GM15510 (cell line): ENCODE measurements around the gene PCDHA1.

ENCODE experiments used
- POLR2A ChIP-seq: IDR thresholded peaks from 3 replicates; pipeline ENCODE4 v1.6.1; 2011; ENCODE audit warnings: borderline replicate concordance; ENCODE audit not compliant: insufficient read length; ENCODE audit errors: extremely low read depth

The PCDHA1 gene

DNA sequence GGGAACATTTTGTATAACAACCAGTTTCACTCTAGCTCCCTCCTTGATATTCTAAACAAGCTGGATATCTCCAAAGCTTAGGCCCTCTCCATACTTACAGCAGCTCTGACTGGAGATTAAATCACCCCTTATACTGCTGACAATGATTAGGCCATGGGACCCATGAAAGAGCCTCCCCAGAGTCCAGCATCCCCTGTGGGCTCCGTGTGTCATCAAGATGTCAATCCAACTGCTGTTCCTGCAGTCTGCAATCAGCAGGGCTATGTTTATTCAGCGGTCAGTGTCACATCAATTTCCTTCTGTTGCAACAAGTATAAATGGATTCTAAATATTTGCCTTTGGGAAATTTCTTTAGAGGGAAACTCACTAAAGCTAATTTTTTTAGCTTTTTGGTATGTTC lies 206.9 kb downstream of the PCDHA1 start:
- TF ChIP-seq POLR2A, result no peak

DNA sequence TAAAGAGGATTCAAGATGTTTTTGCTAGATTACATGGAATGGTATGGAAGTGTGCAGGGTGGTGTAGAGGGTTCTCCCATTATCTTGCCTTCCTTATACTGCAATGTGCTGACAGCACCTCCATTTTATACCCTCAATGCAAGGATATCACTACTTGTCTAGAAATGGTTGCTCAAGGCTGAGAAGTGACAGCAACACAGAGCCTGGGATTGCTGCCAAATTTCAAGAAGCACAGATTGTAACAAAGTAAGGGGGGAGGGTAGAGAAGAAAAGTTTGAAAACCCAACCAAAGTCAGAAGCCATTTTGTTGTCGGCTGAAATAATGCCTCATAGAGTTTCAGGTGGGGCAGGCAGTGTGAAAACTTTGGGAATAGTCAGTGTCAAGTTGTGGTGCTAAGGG lies 210.1 kb downstream of the PCDHA1 start:
- no peak for TF ChIP-seq POLR2A

DNA sequence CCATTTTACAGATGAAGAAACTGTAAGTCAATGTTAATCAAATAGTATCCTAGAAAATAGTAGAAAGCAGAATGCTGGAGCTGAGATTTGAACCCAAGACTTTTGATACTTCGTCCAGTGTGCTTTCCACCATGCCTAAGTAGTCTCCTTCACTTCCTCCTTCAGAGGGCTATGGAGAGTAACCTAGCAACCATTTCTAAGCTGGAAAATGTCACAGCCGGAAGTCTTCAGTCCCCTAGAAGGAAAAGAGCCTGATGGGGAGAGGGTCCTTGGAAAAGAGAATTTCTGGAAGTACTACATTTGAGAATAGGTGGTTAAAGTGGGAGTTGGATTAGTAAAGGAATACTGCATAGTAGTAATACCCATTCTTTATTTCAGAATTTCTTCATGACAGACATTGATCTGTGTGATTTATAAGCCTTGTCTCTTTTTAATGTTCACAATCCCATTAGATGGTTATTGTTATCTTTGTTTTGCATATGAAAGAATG lies 213.0 kb downstream of the PCDHA1 start:
- no peak for TF ChIP-seq POLR2A

DNA sequence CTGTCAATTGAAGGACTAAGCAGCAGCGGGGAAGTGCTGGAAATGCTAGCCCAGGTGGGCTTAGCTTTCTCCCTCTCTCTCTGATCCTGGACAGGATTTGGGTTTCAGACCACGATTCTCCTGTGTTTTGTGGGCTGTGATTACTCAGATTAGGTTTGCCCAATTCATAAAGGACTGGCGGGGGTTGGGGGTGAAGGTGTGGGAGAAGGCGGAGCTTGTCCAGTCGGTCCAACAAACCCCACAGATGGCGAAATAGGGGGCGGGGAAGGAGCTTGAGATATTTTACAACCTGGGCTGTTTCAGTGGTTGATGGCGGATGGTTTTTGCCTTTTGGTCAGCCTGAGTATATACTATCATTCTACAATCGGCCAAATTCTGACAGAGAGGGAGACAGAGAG lies 215.5 kb downstream of the PCDHA1 start:
- TF ChIP-seq POLR2A, result no peak

DNA sequence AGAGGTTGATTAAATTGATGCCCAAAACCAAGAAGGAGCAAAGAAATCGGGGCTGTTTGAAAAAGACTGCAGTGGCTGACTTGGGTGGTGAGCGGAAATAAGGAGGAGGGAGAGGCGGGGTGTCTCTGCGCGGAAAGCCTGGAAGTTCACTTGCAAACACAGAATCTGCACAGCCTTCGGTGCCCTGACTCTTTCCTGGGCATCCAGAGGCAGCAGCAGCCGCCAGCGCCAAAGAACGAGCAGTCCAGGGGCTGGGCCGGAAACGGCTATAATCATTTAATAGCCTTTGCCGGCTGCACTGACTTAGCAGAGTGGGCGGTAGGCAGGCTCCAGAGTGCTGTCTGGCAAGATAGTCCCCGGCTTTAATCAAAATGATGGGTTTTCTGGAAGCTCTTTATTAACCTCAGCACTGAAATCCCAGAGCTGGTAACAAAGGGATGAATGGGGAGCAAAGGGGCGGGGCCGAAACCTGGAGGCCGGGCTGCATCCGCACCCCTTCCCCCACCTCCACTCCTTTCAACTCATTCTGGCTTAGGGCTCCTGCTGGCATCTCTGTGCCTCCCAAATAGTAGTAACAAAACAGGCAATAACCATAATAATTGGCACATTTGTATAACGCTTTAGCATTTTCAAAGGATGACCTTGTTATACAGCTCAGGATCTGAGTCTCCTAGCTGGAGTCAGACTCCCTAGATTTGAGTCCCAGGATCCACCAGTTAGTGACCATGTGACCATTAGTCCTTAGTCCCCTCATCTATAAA lies 216.1 kb downstream of the PCDHA1 start:
- TF ChIP-seq POLR2A, result no peak

DNA sequence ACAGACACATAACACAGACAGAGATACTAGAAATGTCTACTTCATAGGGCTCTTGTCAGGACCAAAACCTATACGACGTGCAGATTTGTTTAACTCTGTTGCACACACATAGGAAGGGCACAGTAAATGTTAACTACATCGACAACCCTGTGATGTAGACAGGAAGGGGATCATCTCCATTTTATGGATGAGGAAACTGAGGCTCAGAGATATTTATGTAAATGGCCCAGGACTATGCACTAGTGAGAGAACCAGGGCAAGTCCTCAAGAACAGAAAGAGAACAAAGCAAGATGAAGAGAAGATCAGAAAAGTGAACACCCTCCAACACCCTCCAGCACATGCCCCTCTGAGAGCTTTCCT lies 216.6 kb downstream of the PCDHA1 start:
- TF ChIP-seq POLR2A, result no peak

DNA sequence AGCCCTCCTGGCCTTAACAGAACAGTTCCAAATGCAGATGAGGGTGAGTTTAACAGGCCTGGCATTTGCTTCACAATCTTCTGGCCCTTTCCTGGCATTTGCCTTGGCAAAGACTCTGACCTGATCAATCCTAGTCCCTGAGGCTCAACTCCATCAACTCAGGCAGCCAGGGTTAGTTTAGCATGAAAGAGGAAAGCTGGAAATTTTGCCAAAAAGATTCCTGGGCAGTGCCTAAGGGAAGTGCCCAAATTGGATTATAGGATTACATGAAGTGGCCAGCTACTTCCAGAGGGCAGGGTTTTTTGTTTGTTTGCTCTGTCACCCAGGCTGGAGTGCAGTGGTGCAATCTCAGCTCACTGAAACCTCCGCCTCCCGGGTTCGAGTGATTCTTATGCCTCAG lies 217.1 kb downstream of the PCDHA1 start:
- no peak for TF ChIP-seq POLR2A

DNA sequence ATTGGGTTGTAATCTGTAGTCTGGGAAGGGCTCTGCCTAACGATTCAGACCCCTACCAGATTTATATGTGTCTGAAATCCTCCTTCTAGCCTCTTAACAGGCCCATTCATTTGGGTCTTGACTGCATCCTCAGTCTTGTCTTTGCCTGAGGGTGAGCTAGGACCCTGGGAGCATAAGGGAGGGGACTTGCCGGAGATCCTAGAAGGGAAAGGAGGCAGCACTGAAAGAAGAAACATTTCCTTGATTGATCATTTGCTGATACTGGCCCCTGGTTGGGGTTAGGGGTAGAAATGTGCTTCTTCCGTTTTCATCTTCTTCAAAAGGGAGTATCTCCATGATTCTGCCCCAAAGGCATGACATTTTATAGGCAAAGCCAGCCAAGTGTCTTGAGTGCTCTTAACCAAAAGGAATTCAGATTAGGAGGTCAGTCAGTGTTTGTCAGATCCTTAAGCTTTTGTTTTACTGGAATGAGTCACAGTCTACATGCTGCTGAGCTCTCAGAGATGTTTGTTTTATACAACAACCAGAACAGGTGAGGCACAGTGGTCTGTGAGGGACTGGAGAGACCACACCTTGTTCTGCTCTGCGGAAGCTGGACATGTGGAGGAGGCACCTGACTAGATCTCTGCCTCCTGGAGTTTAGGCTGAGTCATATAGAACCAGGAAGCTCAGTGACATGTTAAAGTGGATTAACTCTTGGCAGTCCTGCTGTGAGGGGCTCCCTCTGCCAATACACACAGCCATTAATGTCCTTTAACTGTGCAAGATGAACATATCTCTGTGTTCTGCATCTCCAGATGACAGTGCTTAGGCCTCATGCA lies 218.1 kb downstream of the PCDHA1 start:
- no peak for TF ChIP-seq POLR2A

DNA sequence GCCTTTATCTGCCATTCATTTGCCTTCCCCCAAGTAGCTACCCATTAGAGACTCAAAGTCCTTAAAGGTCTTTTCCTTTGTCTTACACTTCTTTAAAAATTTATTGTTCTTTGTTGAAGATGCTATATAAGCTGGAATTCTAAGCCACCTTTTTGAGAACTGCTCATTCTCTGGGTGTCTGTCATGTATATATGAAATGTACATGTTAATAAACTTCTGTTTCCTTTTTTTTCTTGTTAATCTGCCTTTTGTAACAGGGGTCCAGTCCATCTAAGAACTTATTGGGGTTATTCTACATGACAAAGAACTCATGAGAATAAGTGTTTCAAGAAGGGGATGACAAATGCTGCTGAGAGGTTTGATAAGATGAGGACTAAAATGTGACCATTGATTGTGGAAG lies 221.9 kb downstream of the PCDHA1 start:
- TF ChIP-seq POLR2A, result no peak

DNA sequence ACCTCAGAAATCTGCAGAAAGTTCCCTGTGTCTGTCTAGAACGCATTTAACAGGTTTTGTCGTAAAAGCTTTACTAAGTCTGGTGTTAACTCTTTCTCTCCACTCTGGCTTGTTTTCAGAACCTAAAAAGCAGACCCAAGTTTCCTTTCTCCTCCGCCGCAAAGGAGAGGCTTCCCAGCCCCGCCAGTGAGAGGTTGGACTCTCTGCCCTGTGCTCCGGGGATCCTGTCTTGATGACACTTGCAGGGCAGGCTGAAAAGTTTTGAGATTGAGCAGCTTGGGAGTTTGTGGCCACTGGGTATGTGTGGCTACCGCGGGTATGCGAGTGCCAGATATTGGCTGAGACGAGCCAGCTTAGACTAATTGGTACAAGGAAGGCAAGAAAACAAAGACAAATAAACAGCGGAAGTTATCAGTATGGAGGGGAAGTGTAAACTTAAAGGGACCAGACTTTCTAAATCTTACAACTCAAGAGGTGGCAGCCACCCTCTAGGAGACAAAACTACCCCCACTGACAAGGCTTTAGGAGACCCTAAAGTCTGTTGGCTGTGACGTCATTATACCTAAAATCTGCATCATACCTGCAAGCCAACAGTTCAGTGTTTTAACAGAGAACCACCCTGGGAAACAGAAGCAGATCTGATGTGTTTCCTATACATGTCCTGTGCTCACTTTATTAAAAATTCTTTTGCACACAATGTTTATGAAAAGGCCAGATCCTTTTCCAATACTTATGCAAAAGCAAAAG lies 224.3 kb downstream of the PCDHA1 start:
- no peak for TF ChIP-seq POLR2A

DNA sequence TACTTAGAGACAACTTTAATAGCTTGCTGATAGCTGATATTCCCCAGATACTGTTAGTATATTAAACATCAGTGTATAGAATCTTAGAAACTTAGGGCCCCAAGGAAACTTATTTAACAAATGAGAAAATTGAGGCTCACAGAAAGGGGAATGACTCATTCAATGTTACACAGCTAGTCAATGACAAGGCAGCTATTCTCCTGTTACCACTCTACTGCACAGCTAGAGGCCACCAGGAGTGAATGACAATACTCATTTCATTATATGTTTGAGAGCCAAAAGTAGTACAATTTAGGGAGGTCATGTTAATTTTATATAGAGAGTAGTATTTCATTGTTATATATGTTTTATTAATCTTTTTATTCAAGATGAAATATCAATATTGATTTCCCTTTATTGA lies 232.0 kb downstream of the PCDHA1 start:
- TF ChIP-seq POLR2A, result no peak

DNA sequence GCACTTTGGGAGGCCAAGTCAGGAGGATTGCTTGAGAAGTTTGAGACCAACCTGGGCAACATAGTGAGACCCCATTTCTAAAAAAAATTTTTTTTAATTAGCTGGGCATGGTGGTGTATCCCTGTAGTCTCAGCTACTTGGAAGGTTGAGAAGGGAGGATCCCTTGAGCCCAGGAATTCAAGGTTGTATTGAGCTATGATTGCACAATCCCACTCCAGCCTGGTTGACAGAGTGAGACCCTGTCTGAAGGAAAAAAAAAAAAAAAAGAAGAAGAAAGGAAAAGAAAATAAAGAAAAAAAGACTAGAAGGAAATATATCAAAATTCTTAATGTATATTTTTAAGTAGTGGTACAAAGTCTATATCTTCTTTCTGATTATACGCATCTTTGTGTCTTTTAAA lies 236.4 kb downstream of the PCDHA1 start:
- TF ChIP-seq POLR2A, result no peak

DNA sequence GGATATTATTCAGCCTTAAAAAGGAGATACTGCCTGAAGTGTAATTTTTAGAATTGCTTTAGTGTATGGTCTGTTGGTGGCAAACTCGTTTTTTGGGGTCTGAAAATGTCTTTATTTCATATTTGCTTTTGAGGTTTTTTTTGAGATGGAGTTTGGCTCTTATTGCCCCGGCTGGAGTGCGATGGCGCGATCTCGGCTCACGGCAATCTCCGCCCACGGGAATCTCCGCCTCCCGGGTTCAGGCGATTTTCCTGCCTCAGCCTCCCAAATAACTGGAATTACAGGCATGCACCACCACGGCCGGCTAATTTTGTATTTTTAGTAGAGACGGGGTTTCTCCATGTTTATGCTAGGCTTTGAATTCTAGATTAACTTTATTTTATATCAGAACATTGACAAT lies 245.1 kb downstream of the PCDHA1 start:
- no peak for TF ChIP-seq POLR2A

DNA sequence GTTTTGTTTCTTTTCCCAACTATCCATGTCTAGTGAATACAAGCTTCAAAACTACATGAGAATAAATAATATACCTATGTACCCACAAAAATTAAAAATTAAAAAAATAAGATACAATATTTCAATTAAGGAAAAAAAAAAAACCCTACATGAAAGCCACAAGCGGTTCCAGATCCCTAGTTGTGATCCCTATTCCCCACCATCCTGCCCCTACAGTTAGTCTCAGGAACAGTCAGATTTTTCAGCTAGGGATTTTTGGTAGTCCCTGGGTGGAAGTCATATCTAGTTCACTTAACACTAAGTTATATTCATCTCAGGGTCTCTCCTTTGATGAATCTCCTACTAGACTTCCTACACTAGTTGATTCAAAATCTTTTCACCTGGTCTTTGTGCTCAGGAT lies 246.7 kb downstream of the PCDHA1 start:
- no peak for TF ChIP-seq POLR2A

DNA sequence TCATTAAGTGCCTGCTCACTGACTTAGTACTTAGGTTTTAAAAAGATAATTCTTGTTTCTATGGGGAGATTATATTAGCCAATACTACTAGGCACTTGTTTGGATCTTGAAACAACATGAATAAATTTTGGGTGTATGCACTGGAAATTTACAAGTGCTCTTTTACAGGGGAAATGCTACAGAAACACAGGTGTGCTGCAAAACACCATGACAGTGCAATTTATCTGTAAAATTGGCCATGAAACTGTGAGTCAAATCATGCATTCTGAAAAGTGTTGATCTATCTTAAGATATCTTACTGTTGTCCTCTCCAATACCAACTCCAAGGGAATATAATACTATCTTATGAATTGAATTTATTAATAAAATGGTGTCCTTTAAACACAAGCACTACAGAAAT lies 253.1 kb downstream of the PCDHA1 start:
- no peak for TF ChIP-seq POLR2A
